ENCODE measurements around the gene NLRP9.

NLRP9 gene

DNA sequence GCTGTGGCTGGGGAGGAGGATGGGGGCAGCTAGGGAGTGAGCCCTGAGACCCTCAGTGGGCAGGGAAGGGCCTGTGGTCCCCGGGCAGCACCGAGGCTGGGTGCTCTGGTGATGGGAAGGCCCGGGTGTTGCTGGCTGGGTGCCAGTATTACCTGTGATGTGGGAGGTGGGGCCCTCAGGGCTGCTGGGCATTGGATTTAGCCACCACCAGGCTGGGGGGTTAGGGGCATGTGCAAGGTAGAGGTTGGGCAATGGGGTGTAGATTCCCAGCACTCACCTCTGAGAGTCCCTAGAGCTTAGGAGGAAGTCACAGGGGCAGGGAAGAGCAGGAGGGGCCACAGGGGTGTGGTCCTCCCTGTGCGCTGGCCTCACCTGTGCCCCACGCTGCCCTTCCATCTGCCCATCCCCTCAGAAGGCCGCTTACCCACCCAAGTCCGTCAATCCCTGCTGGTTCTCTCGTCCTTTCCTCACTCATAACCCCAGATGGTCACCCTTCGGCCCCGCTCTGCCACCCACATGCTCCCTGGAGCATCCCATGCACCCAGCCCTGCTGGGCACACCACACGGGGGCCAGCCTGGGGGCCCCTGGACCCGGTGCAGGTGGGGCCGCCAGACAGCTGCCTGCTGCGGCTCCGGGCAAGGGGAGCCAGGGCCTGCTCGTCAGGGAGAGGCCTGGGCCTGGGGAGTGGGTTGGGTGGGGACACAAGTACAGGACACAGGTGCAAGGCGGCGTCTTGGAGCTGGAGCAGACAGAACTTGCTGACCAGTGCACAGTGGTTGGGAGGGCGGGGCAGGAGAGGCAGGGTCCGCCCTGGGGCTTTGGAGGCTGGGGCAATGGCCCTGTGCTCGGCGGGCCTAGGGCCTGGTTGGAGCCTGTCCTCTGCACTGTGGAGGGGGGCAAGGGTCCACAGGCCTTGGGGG is 50.7 kb downstream of the NLRP9 start:
- no peak for DNase-seq (ENCODE audit: low spot score)
- in situ Hi-C loops (cut with MboI; ENCODE audit: low sequenced_read_pairs, unreplicated experiment): no loop called here
- TF ChIP-seq, protein P1, sequence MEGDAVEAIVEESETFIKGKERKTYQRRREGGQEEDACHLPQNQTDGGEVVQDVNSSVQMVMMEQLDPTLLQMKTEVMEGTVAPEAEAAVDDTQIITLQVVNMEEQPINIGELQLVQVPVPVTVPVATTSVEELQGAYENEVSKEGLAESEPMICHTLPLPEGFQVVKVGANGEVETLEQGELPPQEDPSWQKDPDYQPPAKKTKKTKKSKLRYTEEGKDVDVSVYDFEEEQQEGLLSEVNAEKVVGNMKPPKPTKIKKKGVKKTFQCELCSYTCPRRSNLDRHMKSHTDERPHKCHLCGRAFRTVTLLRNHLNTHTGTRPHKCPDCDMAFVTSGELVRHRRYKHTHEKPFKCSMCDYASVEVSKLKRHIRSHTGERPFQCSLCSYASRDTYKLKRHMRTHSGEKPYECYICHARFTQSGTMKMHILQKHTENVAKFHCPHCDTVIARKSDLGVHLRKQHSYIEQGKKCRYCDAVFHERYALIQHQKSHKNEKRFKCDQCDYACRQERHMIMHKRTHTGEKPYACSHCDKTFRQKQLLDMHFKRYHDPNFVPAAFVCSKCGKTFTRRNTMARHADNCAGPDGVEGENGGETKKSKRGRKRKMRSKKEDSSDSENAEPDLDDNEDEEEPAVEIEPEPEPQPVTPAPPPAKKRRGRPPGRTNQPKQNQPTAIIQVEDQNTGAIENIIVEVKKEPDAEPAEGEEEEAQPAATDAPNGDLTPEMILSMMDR (IDR thresholded peaks at IDR 0.05; ENCODE audit: borderline replicate concordance, control extremely low read depth, extremely low read depth, insufficient read depth, missing control alignments): no peak

GRCh38 chr19:55686311-55687050 is 51.7 kb downstream of the NLRP9 start:
- TF ChIP-seq, protein P1 (IDR thresholded peaks at IDR 0.05; ENCODE audit: borderline replicate concordance, control extremely low read depth, extremely low read depth, insufficient read depth, missing control alignments): no peak
- no peak for DNase-seq (ENCODE audit: low spot score)
- in situ Hi-C loops (cut with MboI; ENCODE audit: low sequenced_read_pairs, unreplicated experiment): no loop called here

DNA sequence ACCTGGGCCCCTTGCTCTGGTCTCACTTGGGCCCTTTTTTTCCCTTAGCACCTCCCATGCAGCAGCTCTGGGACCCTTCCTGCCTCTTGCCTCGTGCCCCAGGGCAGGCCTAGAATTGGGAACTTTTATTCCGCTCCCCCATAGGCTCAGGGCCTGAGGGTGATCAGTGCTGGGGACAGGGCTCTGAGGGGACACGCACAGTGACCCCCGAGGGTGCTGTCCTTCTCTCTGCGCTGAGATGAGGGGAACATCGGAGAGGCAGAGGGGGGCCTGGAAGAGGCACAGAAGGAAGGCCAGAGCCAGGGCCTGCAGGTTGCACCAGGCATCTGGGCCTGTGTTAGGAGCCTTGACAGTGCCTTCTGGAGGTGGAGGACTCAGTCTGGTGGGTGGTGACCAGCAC is 52.4 kb downstream of the NLRP9 start:
- in situ Hi-C loops (cut with MboI; ENCODE audit: low sequenced_read_pairs, unreplicated experiment): no loop called here
- DNase-seq (ENCODE audit: low spot score): no peak
- TF ChIP-seq, protein P1 (IDR thresholded peaks at IDR 0.05; ENCODE audit: borderline replicate concordance, control extremely low read depth, extremely low read depth, insufficient read depth, missing control alignments): no peak

- DNase-seq (ENCODE audit: low spot score): no peak
- TF ChIP-seq, protein P1 (IDR thresholded peaks at IDR 0.05; ENCODE audit: borderline replicate concordance, control extremely low read depth, extremely low read depth, insufficient read depth, missing control alignments): no peak
- in situ Hi-C loops (cut with MboI; ENCODE audit: low sequenced_read_pairs, unreplicated experiment): no loop called here
These were observed 53.1 kb downstream of the NLRP9 start for GRCh38 chr19:55684946-55685681.

- DNase-seq (ENCODE audit: low spot score): no peak
- TF ChIP-seq, protein P1 (IDR thresholded peaks at IDR 0.05; ENCODE audit: borderline replicate concordance, control extremely low read depth, extremely low read depth, insufficient read depth, missing control alignments): no peak
- in situ Hi-C loops (cut with MboI; ENCODE audit: low sequenced_read_pairs, unreplicated experiment): no loop called here
These were observed 54.5 kb downstream of the NLRP9 start for GRCh38 chr19:55683449-55684261.

Measured in GM13976 (cell line).